Neural cell (in vitro differentiated cells): ENCODE measurements around the gene LCORL.

Experiments
- CTCF ChIP-seq: fragments of 450-650 bp; IDR thresholded peaks from 2 replicates; pipeline ENCODE4 v1.5.1; 2014; ENCODE audit warnings: antibody characterized with exemption, mild to moderate bottlenecking, moderate library complexity; ENCODE audit not compliant: poor library complexity, severe bottlenecking
- EP300 ChIP-seq: fragments of 450-650 bp; conservative IDR thresholded peaks from 2 replicates; pipeline ENCODE4 v1.6.1; 2014; ENCODE audit warnings: antibody characterized with exemption, mild to moderate bottlenecking, moderate library complexity; ENCODE audit not compliant: poor library complexity, severe bottlenecking
- EZH2 ChIP-seq: fragments of 200-600, 300-800 bp; shearing (Covaris generic), sonication (generic); IDR thresholded peaks from 2 replicates; pipeline ENCODE4 v1.6.1; 2014; ENCODE audit warnings: antibody characterized with exemption, low read length, borderline replicate concordance, mild to moderate bottlenecking; ENCODE audit not compliant: insufficient read depth, poor library complexity, severe bottlenecking
- POLR2AphosphoS5 ChIP-seq: IDR thresholded peaks from 2 replicates; pipeline ENCODE4 v1.6.1; 2012
- TF ChIP-seq, protein P1 (sequence below): IDR thresholded peaks from 2 replicates; pipeline ENCODE4 v1.6.1; 2012; ENCODE audit warnings: borderline replicate concordance

- no peak for TF ChIP-seq EP300
- TF ChIP-seq POLR2AphosphoS5: no peak
- TF ChIP-seq CTCF: no peak
- no peak for TF ChIP-seq EZH2
- TF ChIP-seq, protein P1, sequence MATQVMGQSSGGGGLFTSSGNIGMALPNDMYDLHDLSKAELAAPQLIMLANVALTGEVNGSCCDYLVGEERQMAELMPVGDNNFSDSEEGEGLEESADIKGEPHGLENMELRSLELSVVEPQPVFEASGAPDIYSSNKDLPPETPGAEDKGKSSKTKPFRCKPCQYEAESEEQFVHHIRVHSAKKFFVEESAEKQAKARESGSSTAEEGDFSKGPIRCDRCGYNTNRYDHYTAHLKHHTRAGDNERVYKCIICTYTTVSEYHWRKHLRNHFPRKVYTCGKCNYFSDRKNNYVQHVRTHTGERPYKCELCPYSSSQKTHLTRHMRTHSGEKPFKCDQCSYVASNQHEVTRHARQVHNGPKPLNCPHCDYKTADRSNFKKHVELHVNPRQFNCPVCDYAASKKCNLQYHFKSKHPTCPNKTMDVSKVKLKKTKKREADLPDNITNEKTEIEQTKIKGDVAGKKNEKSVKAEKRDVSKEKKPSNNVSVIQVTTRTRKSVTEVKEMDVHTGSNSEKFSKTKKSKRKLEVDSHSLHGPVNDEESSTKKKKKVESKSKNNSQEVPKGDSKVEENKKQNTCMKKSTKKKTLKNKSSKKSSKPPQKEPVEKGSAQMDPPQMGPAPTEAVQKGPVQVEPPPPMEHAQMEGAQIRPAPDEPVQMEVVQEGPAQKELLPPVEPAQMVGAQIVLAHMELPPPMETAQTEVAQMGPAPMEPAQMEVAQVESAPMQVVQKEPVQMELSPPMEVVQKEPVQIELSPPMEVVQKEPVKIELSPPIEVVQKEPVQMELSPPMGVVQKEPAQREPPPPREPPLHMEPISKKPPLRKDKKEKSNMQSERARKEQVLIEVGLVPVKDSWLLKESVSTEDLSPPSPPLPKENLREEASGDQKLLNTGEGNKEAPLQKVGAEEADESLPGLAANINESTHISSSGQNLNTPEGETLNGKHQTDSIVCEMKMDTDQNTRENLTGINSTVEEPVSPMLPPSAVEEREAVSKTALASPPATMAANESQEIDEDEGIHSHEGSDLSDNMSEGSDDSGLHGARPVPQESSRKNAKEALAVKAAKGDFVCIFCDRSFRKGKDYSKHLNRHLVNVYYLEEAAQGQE: no peak
These were observed 97.4 kb downstream of the LCORL start for GRCh38 chr4:17924189-17924588.
